Measurements from ENCODE around the gene PROSER3.

The PROSER3 gene

DNA sequence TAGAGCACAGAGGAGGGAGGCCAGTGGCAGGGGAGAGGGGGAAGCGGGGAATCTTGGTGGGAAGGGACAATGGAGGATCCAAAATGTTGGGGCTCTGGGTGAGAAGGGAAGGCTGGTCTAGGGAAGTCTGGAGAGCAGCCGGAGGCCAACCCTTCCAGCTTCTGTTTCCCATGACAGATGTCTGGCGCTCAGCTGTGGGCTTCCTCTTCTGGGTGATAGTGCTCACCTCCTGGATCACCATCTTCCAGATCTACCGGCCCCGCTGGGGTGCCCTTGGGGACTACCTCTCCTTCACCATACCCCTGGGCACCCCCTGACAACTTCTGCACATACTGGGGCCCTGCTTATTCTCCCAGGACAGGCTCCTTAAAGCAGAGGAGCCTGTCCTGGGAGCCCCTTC lies 11.4 kb upstream of the PROSER3 start:
- Histone ChIP-seq H3K9me3 (ENCODE audit: control insufficient read depth in 2 of 2, low read length in 2 of 2) (no peaks in the 10 kb centered on the region), H3K4me1 (ENCODE audit: control insufficient read depth, insufficient read depth, low read length) (peaks cover 47% of the 10 kb centered on the region), H3K27ac (ENCODE audit: low read length) (no peak overlapping the region), H3K9ac (ENCODE audit: low read length in 2 of 2) (no peak overlapping the region), H3K27me3 (ENCODE audit: control insufficient read depth in 1 of 2, insufficient read depth in 2 of 2, low read length in 2 of 2) (no peaks in the 10 kb centered on the region), H3K4me3 (ENCODE audit: low read length in 2 of 2) (peak overlapping the region; percentile 80 to 94), H3K36me3 (ENCODE audit: control insufficient read depth in 2 of 2, insufficient read depth in 2 of 2, low read length in 2 of 2) (peaks cover 7 to 8% of the 10 kb centered on the region in 2 donors)

GRCh38 chr19:35748106-35749020 lies 9.6 kb upstream of the PROSER3 start, which contains the start of gene LIN37:
Gene LIN37 (plus strand): TSS chr19:35748576. CDS start chr19:35748725, 149 bp downstream.
- H3K27ac ChIP-seq (ENCODE audit: low read length) = peak within 1 kb of the TSS; percentile 78
- no peaks in the 10 kb centered on the region for H3K27me3 ChIP-seq (ENCODE audit: control insufficient read depth in 1 of 2, insufficient read depth in 2 of 2, low read length in 2 of 2)
- H3K9ac ChIP-seq (ENCODE audit: low read length in 2 of 2) = peak within 1 kb of the TSS; percentile 88 to 96
- H3K4me1 ChIP-seq (ENCODE audit: control insufficient read depth, insufficient read depth, low read length) = peaks cover 48% of the 10 kb centered on the region
- H3K9me3 ChIP-seq (ENCODE audit: control insufficient read depth in 2 of 2, low read length in 2 of 2) = no peaks in the 10 kb centered on the region
- H3K36me3 ChIP-seq (ENCODE audit: control insufficient read depth in 2 of 2, insufficient read depth in 2 of 2, low read length in 2 of 2) = peaks cover 12 to 13% of the 10 kb centered on the region in 2 donors
- peak within 1 kb of the TSS; percentile 90 to 99 for H3K4me3 ChIP-seq (ENCODE audit: low read length in 2 of 2)

- peaks cover 14 to 21% of the 10 kb centered on the region in 2 donors for H3K36me3 ChIP-seq (ENCODE audit: control insufficient read depth in 2 of 2, insufficient read depth in 2 of 2, low read length in 2 of 2)
Measured at GRCh38 chr19:35750167-35750566, 7.8 kb upstream of the PROSER3 start.

GRCh38 chr19:35751839-35752745 lies 5.9 kb upstream of the PROSER3 start:
- Histone ChIP-seq H3K9ac (ENCODE audit: low read length in 2 of 2) (no peak overlapping the region), H3K27ac (ENCODE audit: low read length) (peak overlapping the region; percentile 100), H3K4me3 (ENCODE audit: low read length in 2 of 2) (no peak overlapping the region), H3K9me3 (ENCODE audit: control insufficient read depth in 2 of 2, low read length in 2 of 2) (no peaks in the 10 kb centered on the region), H3K36me3 (ENCODE audit: control insufficient read depth in 2 of 2, insufficient read depth in 2 of 2, low read length in 2 of 2) (peaks cover 14 to 21% of the 10 kb centered on the region in 2 donors), H3K4me1 (ENCODE audit: control insufficient read depth, insufficient read depth, low read length) (peaks cover 51% of the 10 kb centered on the region), H3K27me3 (ENCODE audit: control insufficient read depth in 1 of 2, insufficient read depth in 2 of 2, low read length in 2 of 2) (no peaks in the 10 kb centered on the region)

More at GRCh38 chr19:35750167-35750566, 7.8 kb upstream of the PROSER3 start:
- no peak overlapping the region for H3K4me3 ChIP-seq (ENCODE audit: low read length in 2 of 2)
- H3K4me1 ChIP-seq (ENCODE audit: control insufficient read depth, insufficient read depth, low read length) = peaks cover 53% of the 10 kb centered on the region
- no peaks in the 10 kb centered on the region for H3K9me3 ChIP-seq (ENCODE audit: control insufficient read depth in 2 of 2, low read length in 2 of 2)
- peak overlapping the region in 1 of 2 donors; percentile 47 for H3K9ac ChIP-seq (ENCODE audit: low read length in 2 of 2)
- H3K27me3 ChIP-seq (ENCODE audit: control insufficient read depth in 1 of 2, insufficient read depth in 2 of 2, low read length in 2 of 2) = no peaks in the 10 kb centered on the region
- peak overlapping the region; percentile 46 for H3K27ac ChIP-seq (ENCODE audit: low read length)

DNA sequence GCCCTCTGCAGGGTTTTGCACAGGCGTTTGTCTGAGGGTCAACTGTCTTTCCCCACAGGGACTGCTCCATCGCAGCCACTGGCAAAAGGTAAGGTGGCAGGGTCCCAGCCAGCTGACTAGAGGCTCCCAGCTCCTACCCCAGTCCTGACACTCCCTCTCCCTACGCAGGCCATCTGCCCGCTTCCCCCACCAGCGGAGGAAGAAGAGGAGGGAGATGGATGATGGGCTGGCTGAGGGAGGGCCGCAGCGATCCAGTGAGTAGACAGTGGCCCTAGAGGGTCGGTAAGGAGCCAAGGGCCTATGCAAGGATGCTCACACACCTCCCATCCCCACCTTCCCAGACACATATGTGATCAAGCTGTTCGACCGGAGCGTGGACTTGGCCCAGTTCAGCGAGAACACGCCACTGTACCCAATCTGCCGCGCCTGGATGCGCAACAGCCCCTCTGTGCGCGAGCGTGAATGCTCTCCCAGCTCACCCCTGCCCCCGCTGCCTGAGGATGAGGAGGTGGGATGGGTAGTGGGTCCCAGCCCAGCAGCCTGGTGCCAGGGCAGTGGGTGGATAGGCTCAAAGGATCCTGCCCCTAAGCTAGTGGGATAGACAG lies 5.1 kb upstream of the PROSER3 start:
- H3K27ac ChIP-seq (ENCODE audit: low read length) = peak overlapping the region; percentile 100
- peaks cover 55% of the 10 kb centered on the region for H3K4me1 ChIP-seq (ENCODE audit: control insufficient read depth, insufficient read depth, low read length)
- H3K36me3 ChIP-seq (ENCODE audit: control insufficient read depth in 2 of 2, insufficient read depth in 2 of 2, low read length in 2 of 2) = peaks cover 14 to 21% of the 10 kb centered on the region in 2 donors
- no peak overlapping the region for H3K9ac ChIP-seq (ENCODE audit: low read length in 2 of 2)
- H3K27me3 ChIP-seq (ENCODE audit: control insufficient read depth in 1 of 2, insufficient read depth in 2 of 2, low read length in 2 of 2) = no peaks in the 10 kb centered on the region
- H3K4me3 ChIP-seq (ENCODE audit: low read length in 2 of 2) = no peak overlapping the region
- H3K9me3 ChIP-seq (ENCODE audit: control insufficient read depth in 2 of 2, low read length in 2 of 2) = no peaks in the 10 kb centered on the region

DNA sequence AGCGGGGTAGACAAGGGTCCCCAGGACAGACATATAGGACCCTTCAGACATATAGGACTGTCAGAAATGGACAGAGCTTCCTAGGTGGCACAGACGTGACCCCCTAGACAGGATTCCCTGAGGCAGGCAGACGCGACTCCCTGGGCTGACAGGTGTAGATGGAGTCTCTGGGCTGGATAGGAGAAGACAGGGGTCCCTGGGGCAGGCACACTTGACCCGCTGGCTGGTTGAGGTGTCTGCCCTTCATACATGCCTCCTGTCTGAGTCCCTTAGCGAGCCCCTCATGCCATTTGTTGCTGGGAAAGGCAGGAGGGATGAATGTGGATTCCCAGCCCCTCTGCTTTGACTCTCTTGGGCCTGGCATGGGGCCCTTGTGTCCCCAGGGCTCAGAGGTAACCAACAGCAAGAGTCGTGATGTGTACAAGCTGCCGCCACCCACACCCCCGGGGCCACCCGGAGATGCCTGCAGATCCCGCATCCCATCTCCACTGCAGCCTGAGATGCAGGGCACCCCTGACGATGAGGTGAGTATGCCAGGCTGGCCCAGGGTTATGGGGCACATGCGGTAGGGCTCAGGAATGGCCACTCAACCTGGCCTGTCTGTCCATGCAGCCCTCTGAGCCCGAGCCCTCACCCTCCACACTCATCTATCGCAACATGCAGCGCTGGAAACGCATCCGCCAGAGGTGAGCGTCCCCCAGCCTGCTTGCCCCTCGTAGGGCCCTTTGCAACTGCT lies 4.2 kb upstream of the PROSER3 start:
- H3K27ac ChIP-seq (ENCODE audit: low read length) = peak overlapping the region; percentile 100

GRCh38 chr19:35754370-35755130 lies 3.4 kb upstream of the PROSER3 start:
- Histone ChIP-seq H3K9me3 (ENCODE audit: control insufficient read depth in 2 of 2, low read length in 2 of 2) (no peaks in the 10 kb centered on the region), H3K27ac (ENCODE audit: low read length) (peak overlapping the region; percentile 100), H3K9ac (ENCODE audit: low read length in 2 of 2) (peak overlapping the region; percentile 49 to 80), H3K36me3 (ENCODE audit: control insufficient read depth in 2 of 2, insufficient read depth in 2 of 2, low read length in 2 of 2) (peaks cover 14 to 21% of the 10 kb centered on the region in 2 donors), H3K4me1 (ENCODE audit: control insufficient read depth, insufficient read depth, low read length) (peaks cover 54% of the 10 kb centered on the region), H3K4me3 (ENCODE audit: low read length in 2 of 2) (peak overlapping the region; percentile 66 to 99), H3K27me3 (ENCODE audit: control insufficient read depth in 1 of 2, insufficient read depth in 2 of 2, low read length in 2 of 2) (no peaks in the 10 kb centered on the region)

More for the DNA sequence above, 4.2 kb upstream of the PROSER3 start:
- Histone ChIP-seq H3K9me3 (ENCODE audit: control insufficient read depth in 2 of 2, low read length in 2 of 2) (no peaks in the 10 kb centered on the region), H3K27me3 (ENCODE audit: control insufficient read depth in 1 of 2, insufficient read depth in 2 of 2, low read length in 2 of 2) (no peaks in the 10 kb centered on the region), H3K36me3 (ENCODE audit: control insufficient read depth in 2 of 2, insufficient read depth in 2 of 2, low read length in 2 of 2) (peaks cover 14 to 21% of the 10 kb centered on the region in 2 donors), H3K9ac (ENCODE audit: low read length in 2 of 2) (peak overlapping the region; percentile 13 to 15), H3K4me3 (ENCODE audit: low read length in 2 of 2) (no peak overlapping the region), H3K4me1 (ENCODE audit: control insufficient read depth, insufficient read depth, low read length) (peaks cover 51% of the 10 kb centered on the region)

DNA sequence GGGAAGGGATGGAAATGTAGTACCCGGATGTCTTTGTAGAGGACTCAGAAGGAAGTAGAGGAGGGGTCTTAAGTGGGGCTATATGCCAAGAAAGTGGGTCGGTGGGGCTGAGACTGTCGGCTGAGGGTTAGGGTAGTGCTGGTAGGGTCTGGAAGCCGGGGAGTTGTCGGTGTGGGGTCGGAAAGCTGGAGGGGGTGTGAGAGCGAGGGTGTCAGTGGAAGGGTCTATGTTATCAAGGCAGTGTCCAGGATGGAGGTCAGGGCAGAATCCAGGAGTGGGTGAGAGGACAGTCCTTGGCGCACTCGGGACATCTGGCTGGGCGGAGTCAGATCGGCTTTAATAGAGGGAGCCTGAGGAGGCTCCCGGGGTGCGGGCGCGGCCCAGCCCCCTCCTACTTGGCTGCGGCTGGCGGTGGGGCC lies 2.8 kb upstream of the PROSER3 start:
- Histone ChIP-seq H3K4me1 (ENCODE audit: control insufficient read depth, insufficient read depth, low read length) (peaks cover 52% of the 10 kb centered on the region), H3K9me3 (ENCODE audit: control insufficient read depth in 2 of 2, low read length in 2 of 2) (no peaks in the 10 kb centered on the region), H3K4me3 (ENCODE audit: low read length in 2 of 2) (peak overlapping the region; percentile 66 to 99), H3K27ac (ENCODE audit: low read length) (peak overlapping the region; percentile 100), H3K27me3 (ENCODE audit: control insufficient read depth in 1 of 2, insufficient read depth in 2 of 2, low read length in 2 of 2) (no peaks in the 10 kb centered on the region), H3K9ac (ENCODE audit: low read length in 2 of 2) (peak overlapping the region; percentile 49 to 80), H3K36me3 (ENCODE audit: control insufficient read depth in 2 of 2, insufficient read depth in 2 of 2, low read length in 2 of 2) (peaks cover 14 to 21% of the 10 kb centered on the region in 2 donors)

GRCh38 chr19:35755550-35756376 lies 2.2 kb upstream of the PROSER3 start:
- peaks cover 12 to 21% of the 10 kb centered on the region in 2 donors for H3K36me3 ChIP-seq (ENCODE audit: control insufficient read depth in 2 of 2, insufficient read depth in 2 of 2, low read length in 2 of 2)
- peak overlapping the region; percentile 99 to 100 for H3K9ac ChIP-seq (ENCODE audit: low read length in 2 of 2)
- H3K9me3 ChIP-seq (ENCODE audit: control insufficient read depth in 2 of 2, low read length in 2 of 2) = no peaks in the 10 kb centered on the region
- peaks cover 49% of the 10 kb centered on the region for H3K4me1 ChIP-seq (ENCODE audit: control insufficient read depth, insufficient read depth, low read length)
- peak overlapping the region; percentile 87 to 99 for H3K4me3 ChIP-seq (ENCODE audit: low read length in 2 of 2)
- peak overlapping the region; percentile 100 for H3K27ac ChIP-seq (ENCODE audit: low read length)
- no peaks in the 10 kb centered on the region for H3K27me3 ChIP-seq (ENCODE audit: control insufficient read depth in 1 of 2, insufficient read depth in 2 of 2, low read length in 2 of 2)

All from stomach smooth muscle (tissue), 2 donors.